Ecto neural progenitor cell (in vitro differentiated cells): ENCODE data around the gene EPO.
"Not testable (repeated sequence)": the region's sequence is repeated elsewhere in the genome, so short reads cannot be mapped to it uniquely, and the experiment has no call there.

ENCODE experiments used
- DNase-seq: peaks from one replicate; pipeline ENCODE4 v3.0.0-alpha.2; 2018; ENCODE audit warnings: low spot score

Gene EPO

GRCh38 chr7:100739934-100740333 lies 19.7 kb downstream of the EPO start:
- no peak for DNase-seq

GRCh38 chr7:100744605-100745004 lies 24.3 kb downstream of the EPO start:
- DNase-seq, result no peak

GRCh38 chr7:100745184-100745583 lies 24.9 kb downstream of the EPO start:
- no peak for DNase-seq

- DNase-seq, result no peak
Measured at GRCh38 chr7:100752994-100753393, 32.7 kb downstream of the EPO start.

- no peak for DNase-seq
Measured at GRCh38 chr7:100753750-100754149, 33.5 kb downstream of the EPO start.

GRCh38 chr7:100759357-100760171 lies 39.3 kb downstream of the EPO start:
- DNase-seq, result no peak

GRCh38 chr7:100762841-100763240 lies 42.6 kb downstream of the EPO start:
- DNase-seq, result not testable (repeated sequence)

GRCh38 chr7:100763556-100764140 lies 43.4 kb downstream of the EPO start:
- no peak for DNase-seq

- DNase-seq, result no peak
Measured at GRCh38 chr7:100764841-100765240, 44.6 kb downstream of the EPO start.

- no peak for DNase-seq
Measured at GRCh38 chr7:100765250-100765649, 45.0 kb downstream of the EPO start.

GRCh38 chr7:100768784-100769183 lies 48.5 kb downstream of the EPO start:
- DNase-seq, result no peak
